NB4 (cell line): ENCODE results near the gene TNFSF10.

Experiments
- DNase-seq: peaks from one replicate; pipeline ENCODE4 v3.0.0; 2010; ENCODE audit warnings: low read depth
- H3K4me3 ChIP-seq: one replicate; pipeline ENCODE4 v1.5.1; 2011; ENCODE audit warnings: mild to moderate bottlenecking, low read depth, low read length, moderate library complexity
- CTCF ChIP-seq: IDR thresholded peaks from one replicate; pipeline ENCODE4 v1.5.1; 2012; ENCODE audit warnings: low read depth, low read length
- MAX ChIP-seq: IDR thresholded peaks from 2 replicates; pipeline ENCODE4 v1.6.1; 2011; ENCODE audit warnings: low read depth, low read length
- MYC ChIP-seq: IDR thresholded peaks from 2 replicates; pipeline ENCODE4 v1.6.1; 2011; ENCODE audit warnings: low read depth, low read length
- POLR2A ChIP-seq: IDR thresholded peaks from 2 replicates; pipeline ENCODE4 v1.6.1; 2011; ENCODE audit warnings: mild to moderate bottlenecking; ENCODE audit not compliant: insufficient read length; ENCODE audit errors: extremely low read depth

TNFSF10 gene

GRCh38 chr3:172546105-172546504 lies 22.9 kb upstream of the TNFSF10 start:
- TF ChIP-seq CTCF = no peak
- TF ChIP-seq MYC = no peak
- no peak for TF ChIP-seq POLR2A
- no peak overlapping the region for H3K4me3 ChIP-seq
- no peak for DNase-seq

GRCh38 chr3:172544404-172544803 lies 21.2 kb upstream of the TNFSF10 start:
- TF ChIP-seq MYC = no peak
- TF ChIP-seq MAX = no peak
- no peak for TF ChIP-seq POLR2A
- TF ChIP-seq CTCF = no peak
- DNase-seq = no peak
- H3K4me3 ChIP-seq = no peak overlapping the region

GRCh38 chr3:172543884-172544283 lies 20.7 kb upstream of the TNFSF10 start:
- no peak for TF ChIP-seq MAX
- TF ChIP-seq MYC = no peak
- no peak for TF ChIP-seq CTCF
- TF ChIP-seq POLR2A = no peak
- no peak overlapping the region for H3K4me3 ChIP-seq
- DNase-seq = no peak

- H3K4me3 ChIP-seq = no peak overlapping the region
- DNase-seq = no peak
- TF ChIP-seq MYC = no peak
- no peak for TF ChIP-seq MAX
- no peak for TF ChIP-seq POLR2A
- TF ChIP-seq CTCF = no peak
Measured at GRCh38 chr3:172543419-172543818, 20.2 kb upstream of the TNFSF10 start.

- no peak for DNase-seq
- H3K4me3 ChIP-seq = no peak overlapping the region
- TF ChIP-seq CTCF = no peak
- no peak for TF ChIP-seq POLR2A
- no peak for TF ChIP-seq MYC
- TF ChIP-seq MAX = no peak
Measured at GRCh38 chr3:172542999-172543398, 19.8 kb upstream of the TNFSF10 start.

- TF ChIP-seq MYC (no peak), POLR2A (no peak), MAX (no peak), CTCF (no peak)
- H3K4me3 ChIP-seq = no peak overlapping the region
- no peak for DNase-seq
Measured at GRCh38 chr3:172541945-172542488, 18.8 kb upstream of the TNFSF10 start.
